ENCODE results near the gene RAB10. TPM values are rescaled to one million over a fixed set of nuclear protein-coding genes. Genes with fewer than 3 reads are reported as not detected.

The RAB10 gene
- total and polyA plus RNA-seq, 2 experiments from 2014 or later = 102 to 143 TPM

GRCh38 chr2:26064846-26065245, 31.0 kb downstream of the RAB10 start:
- Histone ChIP-seq H3K27ac (ENCODE audit: low read depth) (no peak overlapping the region), H3K9me2 (ENCODE audit: insufficient read depth) (no peaks in the 10 kb centered on the region), H3F3A (replicated peaks; ENCODE audit: low read depth) (0 out of 2 replicates have a peak, but pooled peaks cover 5% of the 10 kb centered on the region), H3K79me2 (replicated peaks; ENCODE audit: insufficient read depth) (peaks cover 100% of the 10 kb centered on the region), H3K27me3 (ENCODE audit: insufficient read depth) (no peaks in the 10 kb centered on the region), H3K4me3 (no peak overlapping the region), H3K4me2 (no peak overlapping the region), H2AFZ (no peak overlapping the region), H4K20me1 (replicated peaks; ENCODE audit: insufficient read depth) (peaks cover 8% of the 10 kb centered on the region), H3K4me1 (ENCODE audit: insufficient read depth) (peaks cover 17% of the 10 kb centered on the region), H3K36me3 (ENCODE audit: insufficient read depth) (0 out of 2 replicates have a peak, but pooled peaks cover 4% of the 10 kb centered on the region)
- TF ChIP-seq REST (IDR thresholded peaks at IDR 0.05; ENCODE audit: unreplicated experiment) (no peak), JUNB (IDR thresholded peaks at IDR 0.05; ENCODE audit: unreplicated experiment) (no peak), NANOG (IDR thresholded peaks at IDR 0.05; ENCODE audit: borderline replicate concordance) (no peak), ZNF114 (CRISPR knock-in tag; IDR thresholded peaks at IDR 0.05) (no peak), CTCF (conservative IDR thresholded peaks at IDR 0.05; ENCODE audit: low read depth in 2 of 2) (no peak), EZH2phosphoT487 (IDR thresholded peaks at IDR 0.05; ENCODE audit: unreplicated experiment) (no peak), ETS1 (IDR thresholded peaks at IDR 0.05) (no peak), EZH2 (IDR thresholded peaks at IDR 0.05; ENCODE audit: low read depth, unreplicated experiment) (no peak), CREB1 (CRISPR knock-in tag; IDR thresholded peaks at IDR 0.05; ENCODE audit: low read depth) (no peak), ZNF331 (CRISPR knock-in tag; IDR thresholded peaks at IDR 0.05; ENCODE audit: low read depth) (no peak), STAT1 (IDR thresholded peaks at IDR 0.05; ENCODE audit: unreplicated experiment) (no peak), POLR2AphosphoS5 (IDR thresholded peaks at IDR 0.05; ENCODE audit: low read depth) (no peak), ZNF462 (CRISPR knock-in tag; IDR thresholded peaks at IDR 0.05) (no peak)
- peaks cover 13% of the 10 kb centered on the region for H3K36me3 Mint-ChIP-seq (ENCODE audit: low read depth)
- H3K27me3 Mint-ChIP-seq (ENCODE audit: insufficient read depth, low read depth, poor library complexity) = peaks cover 3% of the 10 kb centered on the region
- H3K9me3 Mint-ChIP-seq = no peaks in the 10 kb centered on the region
- peaks cover 32% of the 10 kb centered on the region for H3K4me1 Mint-ChIP-seq
- DNase-seq (ENCODE audit: low spot score) = no peak
- no peak for ATAC-seq
- H3K4me3 Mint-ChIP-seq = no peak overlapping the region
- H3K27ac Mint-ChIP-seq = no peak overlapping the region

Measured in GM23338 (cell line).